Hindlimb muscle (tissue), 1 donor: ENCODE data around the gene WDR4. TPM values are rescaled to one million over a fixed set of nuclear protein-coding genes. Genes with fewer than 3 reads are reported as not detected.
"Not testable (repeated sequence)": the region's sequence is repeated elsewhere in the genome, so short reads cannot be mapped to it uniquely, and the experiment has no call there.

Experiments
- DNase-seq: peaks from one replicate; pipeline ENCODE4 v3.0.0-alpha.2; 2013
- polyA plus RNA-seq: library from polyadenylated mRNA; unstranded; fragments of 120-200 nt; gene quantifications from one replicate; pipeline ENCODE4 v1.2.1, GENCODE V29; 2013; ENCODE audit not compliant: insufficient read length

The WDR4 gene
- polyA plus RNA-seq, 1 donor = 10.0 TPM

GRCh38 chr21:42851812-42852665, 27.3 kb downstream of the WDR4 start:
- no peak for DNase-seq

- no peak for DNase-seq
Measured at GRCh38 chr21:42850866-42851391, 28.4 kb downstream of the WDR4 start.

- no peak for DNase-seq
Measured at GRCh38 chr21:42850463-42850862, 28.9 kb downstream of the WDR4 start.

- DNase-seq = no peak
Measured at GRCh38 chr21:42849759-42850412, 29.5 kb downstream of the WDR4 start.

- no peak for DNase-seq
Measured at GRCh38 chr21:42848932-42849758, 30.2 kb downstream of the WDR4 start.

GRCh38 chr21:42848144-42848931, 31.0 kb downstream of the WDR4 start:
- DNase-seq = not testable (repeated sequence)

GRCh38 chr21:42847726-42848125, 31.6 kb downstream of the WDR4 start:
- no peak for DNase-seq

- no peak for DNase-seq
Measured at GRCh38 chr21:42847051-42847707, 32.2 kb downstream of the WDR4 start.

GRCh38 chr21:42846221-42846620, 33.1 kb downstream of the WDR4 start:
- DNase-seq = no peak

GRCh38 chr21:42845296-42845965, 33.9 kb downstream of the WDR4 start:
- DNase-seq = no peak

- no peak for DNase-seq
Measured at GRCh38 chr21:42844411-42845113, 34.8 kb downstream of the WDR4 start.

GRCh38 chr21:42843056-42843455, 36.3 kb downstream of the WDR4 start:
- DNase-seq = no peak

GRCh38 chr21:42841916-42842655, 37.3 kb downstream of the WDR4 start:
- DNase-seq = not testable (repeated sequence)

- DNase-seq = no peak
Measured at GRCh38 chr21:42841156-42841915, 38.0 kb downstream of the WDR4 start.

- DNase-seq = no peak
Measured at GRCh38 chr21:42840411-42841155, 38.8 kb downstream of the WDR4 start.

GRCh38 chr21:42839271-42840231, 39.8 kb downstream of the WDR4 start:
- DNase-seq = no peak
